GM12864 (cell line): Measurements from ENCODE around the gene AGRN.

Source experiments
- DNase-seq: peaks from one replicate; pipeline ENCODE4 v3.0.0-alpha.2; 2011; ENCODE audit warnings: low read depth
- H3K4me3 ChIP-seq: 2 replicates; pipeline ENCODE4 v1.5.1; 2011; ENCODE audit warnings: mild to moderate bottlenecking, low read depth, low read length, control low read depth
- CTCF ChIP-seq: IDR thresholded peaks from 2 replicates; pipeline ENCODE4 v1.5.1; 2011; ENCODE audit warnings: low read depth, mild to moderate bottlenecking, moderate library complexity, low read length, control low read depth, inconsistent platforms; ENCODE audit errors: missing control alignments

The AGRN gene

GRCh38 chr1:1044455-1045078 lies 24.6 kb downstream of the AGRN start:
- TF ChIP-seq CTCF = no peak
- no peak for DNase-seq
- no peak overlapping the region for H3K4me3 ChIP-seq

GRCh38 chr1:1045129-1045528 lies 25.2 kb downstream of the AGRN start:
- no peak for DNase-seq
- TF ChIP-seq CTCF = no peak
- no peak overlapping the region for H3K4me3 ChIP-seq

GRCh38 chr1:1046243-1046642 lies 26.3 kb downstream of the AGRN start:
- no peak overlapping the region for H3K4me3 ChIP-seq
- no peak for DNase-seq
- no peak for TF ChIP-seq CTCF

GRCh38 chr1:1046767-1047166 lies 26.8 kb downstream of the AGRN start:
- no peak for DNase-seq
- no peak for TF ChIP-seq CTCF
- H3K4me3 ChIP-seq = no peak overlapping the region

- TF ChIP-seq CTCF = no peak
- DNase-seq = no peak
- no peak overlapping the region for H3K4me3 ChIP-seq
Measured at GRCh38 chr1:1047407-1047806, 27.5 kb downstream of the AGRN start.

GRCh38 chr1:1047963-1048362 lies 28.0 kb downstream of the AGRN start:
- no peak for TF ChIP-seq CTCF
- no peak for DNase-seq
- no peak overlapping the region for H3K4me3 ChIP-seq

GRCh38 chr1:1048765-1049164 lies 28.8 kb downstream of the AGRN start:
- no peak overlapping the region for H3K4me3 ChIP-seq
- no peak for DNase-seq
- TF ChIP-seq CTCF = no peak
